OCI-M2 (cell line): ENCODE measurements around the gene DPP7.
"Not testable (repeated sequence)": the region's sequence is repeated elsewhere in the genome, so short reads cannot be mapped to it uniquely, and the experiment has no call there.

Source experiments
- DNase-seq: peaks from one replicate; lab custom pipeline; 2025; ENCODE audit not compliant: unreplicated experiment; lab: John Stamatoyannopoulos, UW

DPP7 gene

GRCh38 chr9:137075275-137075775, 39.2 kb downstream of the DPP7 start:
- no peak for DNase-seq

GRCh38 chr9:137074657-137075274, 39.8 kb downstream of the DPP7 start:
- no peak for DNase-seq

- DNase-seq, result no peak
These were observed 40.5 kb downstream of the DPP7 start for GRCh38 chr9:137073992-137074399.

- DNase-seq, result no peak
These were observed 43.3 kb downstream of the DPP7 start for GRCh38 chr9:137071282-137071681.

- DNase-seq, result no peak
These were observed 43.6 kb downstream of the DPP7 start for GRCh38 chr9:137070906-137071275.

- peak; percentile 61 for DNase-seq
These were observed 44.2 kb downstream of the DPP7 start, which contains the start of gene SAPCD2 for GRCh38 chr9:137070201-137070905. Gene SAPCD2 (minus strand): TSS chr9:137070557. CDS start chr9:137070460, 97 bp downstream.

GRCh38 chr9:137069508-137070091, 44.9 kb downstream of the DPP7 start:
- no peak for DNase-seq

GRCh38 chr9:137068539-137069507, 45.7 kb downstream of the DPP7 start:
- DNase-seq, result no peak

GRCh38 chr9:137067860-137068538, 46.5 kb downstream of the DPP7 start:
- DNase-seq, result no peak

GRCh38 chr9:137066096-137066861, 48.3 kb downstream of the DPP7 start:
- no peak for DNase-seq

GRCh38 chr9:137065336-137065967, 49.1 kb downstream of the DPP7 start:
- no peak for DNase-seq

- no peak for DNase-seq
These were observed 49.7 kb downstream of the DPP7 start for GRCh38 chr9:137064880-137065164.

- DNase-seq, result no peak
These were observed 50.3 kb downstream of the DPP7 start for GRCh38 chr9:137064027-137064879.

GRCh38 chr9:137063311-137064026, 51.1 kb downstream of the DPP7 start:
- no peak for DNase-seq

GRCh38 chr9:137062798-137063197, 51.7 kb downstream of the DPP7 start:
- DNase-seq, result not testable (repeated sequence)

GRCh38 chr9:137062384-137062783, 52.1 kb downstream of the DPP7 start:
- no peak for DNase-seq
